ENCODE data around the gene OPRM1. TPM values are rescaled to one million over a fixed set of nuclear protein-coding genes. Genes with fewer than 3 reads are reported as not detected.

OPRM1 gene
- total RNA-seq, 1 experiment from 2014 or later: not detected

DNA sequence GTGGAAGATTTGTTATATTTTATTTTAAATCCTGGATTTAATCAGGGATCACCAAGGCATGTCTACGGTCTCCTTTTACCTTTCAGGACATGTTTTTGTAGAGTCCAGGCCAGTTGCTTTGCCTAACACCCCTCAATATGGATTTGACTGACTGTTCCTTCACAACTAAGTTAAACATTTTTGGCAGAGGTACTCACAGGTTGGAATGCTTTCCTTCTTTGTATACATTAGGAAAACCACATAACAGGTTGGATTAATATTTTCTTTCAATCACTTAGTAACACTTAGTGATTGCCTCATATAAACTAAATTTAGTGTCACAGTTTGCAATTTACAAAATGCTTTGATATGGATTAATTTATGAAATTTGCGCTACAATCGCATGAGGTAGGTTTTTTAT is 253.0 kb downstream of the OPRM1 start:
- no peaks in the 10 kb centered on the region for H4K20me1 ChIP-seq (ENCODE audit: control insufficient read depth, insufficient read depth, insufficient read length)
- no peak overlapping the region for H3K27ac ChIP-seq (ENCODE audit: insufficient read length, low read depth, low read length)
- no peaks in the 10 kb centered on the region for H3K27me3 Mint-ChIP-seq (ENCODE audit: low read depth)
- H2BK5ac ChIP-seq (ENCODE audit: insufficient read length, low read length): no peak overlapping the region
- TF ChIP-seq CTCF (conservative IDR thresholded peaks at IDR 0.05): no peak
- H3K23ac ChIP-seq (ENCODE audit: insufficient read length, low read depth, low read length): no peak overlapping the region
- H3K14ac ChIP-seq (ENCODE audit: insufficient read depth, low read length): no peak overlapping the region
- no peaks in the 10 kb centered on the region for H3K4me1 ChIP-seq (ENCODE audit: insufficient read depth, low read length)
- no peak overlapping the region for H2BK12ac ChIP-seq (ENCODE audit: insufficient read length, low read depth, low read length)
- WGBS (ENCODE audit: extremely low coverage, insufficient read length, low lambda C conversion rate): no CpG with 5 or more reads among the region's 3 CpGs
- no peak overlapping the region for H2AK5ac ChIP-seq (ENCODE audit: insufficient read length, low read length)
- H3T11ph ChIP-seq (ENCODE audit: low read length): peak overlapping the region; percentile 36
- H2BK120ac ChIP-seq (ENCODE audit: low read depth, low read length, poor library complexity, severe bottlenecking): no peak overlapping the region
- H3K23me2 ChIP-seq (ENCODE audit: insufficient read length, low read depth, low read length, poor library complexity, severe bottlenecking): no peaks in the 10 kb centered on the region
- no peak overlapping the region for H3K4me2 ChIP-seq (ENCODE audit: insufficient read depth, insufficient read length, low read length)
- no peak for DNase-seq
- H4K5ac ChIP-seq (ENCODE audit: insufficient read length, low read depth, low read length): no peak overlapping the region
- H3K79me2 ChIP-seq (ENCODE audit: insufficient read depth, low read length): no peaks in the 10 kb centered on the region
- no peak overlapping the region for H3K4ac ChIP-seq (ENCODE audit: low read depth, low read length)
- no peak overlapping the region for H4K91ac ChIP-seq (ENCODE audit: insufficient read length, low read depth, low read length)
- no peaks in the 10 kb centered on the region for H3K4me1 Mint-ChIP-seq
- no peak overlapping the region for H2BK20ac ChIP-seq (ENCODE audit: low read depth, low read length, poor library complexity, severe bottlenecking)
- no peak overlapping the region for H2BK15ac ChIP-seq (ENCODE audit: low read depth, low read length)
- no peak overlapping the region for H3K9ac ChIP-seq (ENCODE audit: extremely low read depth, insufficient read length, low read length)
- no peak overlapping the region for H3K18ac ChIP-seq (ENCODE audit: insufficient read length, low read depth, low read length)
- no peaks in the 10 kb centered on the region for H3K9me3 ChIP-seq (ENCODE audit: control insufficient read depth, low read depth, low read length)
- H3K36me3 Mint-ChIP-seq (ENCODE audit: insufficient read depth in 1 of 3, low read depth in 3 of 3): no peaks in the 10 kb centered on the region
- no peaks in the 10 kb centered on the region for H3K27me3 ChIP-seq (ENCODE audit: insufficient read depth, low read length)
- H3K27ac Mint-ChIP-seq: no peak overlapping the region
- no peak overlapping the region for H3K4me3 Mint-ChIP-seq
- no peak overlapping the region for H2AFZ ChIP-seq (ENCODE audit: low read length)
- peaks cover 0 to 2% of the 10 kb centered on the region in 2 experiments; a peak in 3 of 5 replicates for H3K9me3 Mint-ChIP-seq
- no peak overlapping the region for H3K56ac ChIP-seq (ENCODE audit: insufficient read length, low read depth, low read length)
- H4K8ac ChIP-seq (replicated peaks; ENCODE audit: insufficient read length, low read depth, low read length): no peak overlapping the region
- no peaks in the 10 kb centered on the region for H3K79me1 ChIP-seq (ENCODE audit: insufficient read depth, low read depth, low read length, poor library complexity, severe bottlenecking)

Measured in H9 (cell line).